HG03108 (cell line): ENCODE data around the gene CARM1.
A peak's percentile ranks its signal among the peaks of the same experiment; 100 is the strongest.
"Not testable (repeated sequence)": the region's sequence is repeated elsewhere in the genome, so short reads cannot be mapped to it uniquely, and the experiment has no call there.

Experiments used
- ATAC-seq: cut with Tn5 transposase; IDR thresholded peaks from one replicate; pipeline ENCODE4 v1.9.1; 2021; ENCODE audit warnings: moderate library complexity; ENCODE audit not compliant: unreplicated experiment

The CARM1 gene

DNA sequence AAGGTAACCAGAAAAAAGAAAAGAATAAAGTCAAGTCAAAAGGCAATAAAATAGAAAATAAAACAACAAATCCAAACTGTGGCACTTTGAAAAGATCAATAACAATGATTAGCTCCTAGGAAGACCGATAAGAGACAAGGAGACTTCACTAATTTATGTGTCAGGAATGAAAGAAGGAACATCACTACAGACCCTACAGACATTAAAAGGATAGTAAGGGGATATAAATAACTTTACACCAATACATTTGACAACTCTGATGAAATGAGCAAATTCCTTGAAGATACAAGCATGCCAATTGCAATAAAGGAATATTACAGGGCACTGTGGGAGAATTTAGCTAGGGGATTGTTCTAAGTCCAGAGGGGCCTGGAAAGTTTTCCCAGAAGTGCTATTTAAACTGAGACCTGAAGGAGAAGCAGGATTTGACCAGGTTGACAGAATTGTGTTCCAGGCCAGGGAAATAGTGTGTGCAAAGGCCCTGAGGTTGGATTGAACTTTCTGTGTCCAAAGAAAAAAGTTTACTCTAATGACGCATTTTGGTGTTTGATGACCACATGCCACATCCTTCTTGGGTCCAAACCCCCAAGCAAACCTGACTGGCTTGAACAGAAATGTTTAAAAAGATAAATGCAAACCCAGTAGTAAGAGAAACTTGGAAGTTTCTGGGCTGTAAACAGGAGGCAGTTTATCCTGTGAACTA lies 24.7 kb upstream of the CARM1 start:
- no peak for ATAC-seq

DNA sequence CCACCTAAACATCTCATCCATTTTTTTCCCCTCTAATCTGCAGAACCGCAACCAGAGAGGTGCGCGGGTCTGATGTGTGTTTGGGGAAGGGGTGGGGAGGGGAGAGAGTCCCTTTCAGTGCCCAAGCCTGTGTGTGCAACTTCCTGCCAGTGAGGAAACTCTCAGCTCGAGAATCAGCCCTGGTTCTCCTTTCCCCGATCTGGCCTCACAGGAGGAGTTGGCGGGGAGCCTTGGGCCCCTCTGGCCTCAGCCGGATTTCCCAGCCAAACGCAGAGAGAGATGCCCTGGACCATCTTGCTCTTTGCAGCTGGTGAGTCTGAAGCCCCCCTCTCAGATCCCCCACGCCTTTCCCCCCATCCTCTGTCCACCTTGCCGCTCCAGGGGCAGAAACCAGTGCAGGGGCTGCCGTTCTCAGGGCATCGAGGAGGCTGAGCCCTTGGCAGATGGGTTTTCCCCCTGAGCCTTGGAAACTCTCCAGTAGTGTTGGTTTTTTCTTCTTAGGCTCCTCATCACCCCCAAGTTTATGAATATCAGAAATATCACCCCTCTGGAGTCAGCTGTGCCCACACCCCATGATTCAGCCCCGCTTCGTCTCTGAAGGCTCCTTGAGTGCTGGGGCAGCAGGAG lies 23.0 kb upstream of the CARM1 start, which contains the start of gene C19orf38:
Gene C19orf38, plus strand, starts transcription at position 186 of the 627 bp plus-strand sequence. Its CDS starts 94 bp downstream, at position 280.
- no peak for ATAC-seq

- ATAC-seq = no peak
These were observed 20.7 kb upstream of the CARM1 start for GRCh38 chr19:10850631-10851030.

- ATAC-seq = no peak
These were observed 19.1 kb upstream of the CARM1 start for GRCh38 chr19:10852098-10852800.

GRCh38 chr19:10852941-10853340 lies 18.4 kb upstream of the CARM1 start:
- no peak for ATAC-seq

GRCh38 chr19:10854350-10855089 lies 16.8 kb upstream of the CARM1 start:
- ATAC-seq = no peak

DNA sequence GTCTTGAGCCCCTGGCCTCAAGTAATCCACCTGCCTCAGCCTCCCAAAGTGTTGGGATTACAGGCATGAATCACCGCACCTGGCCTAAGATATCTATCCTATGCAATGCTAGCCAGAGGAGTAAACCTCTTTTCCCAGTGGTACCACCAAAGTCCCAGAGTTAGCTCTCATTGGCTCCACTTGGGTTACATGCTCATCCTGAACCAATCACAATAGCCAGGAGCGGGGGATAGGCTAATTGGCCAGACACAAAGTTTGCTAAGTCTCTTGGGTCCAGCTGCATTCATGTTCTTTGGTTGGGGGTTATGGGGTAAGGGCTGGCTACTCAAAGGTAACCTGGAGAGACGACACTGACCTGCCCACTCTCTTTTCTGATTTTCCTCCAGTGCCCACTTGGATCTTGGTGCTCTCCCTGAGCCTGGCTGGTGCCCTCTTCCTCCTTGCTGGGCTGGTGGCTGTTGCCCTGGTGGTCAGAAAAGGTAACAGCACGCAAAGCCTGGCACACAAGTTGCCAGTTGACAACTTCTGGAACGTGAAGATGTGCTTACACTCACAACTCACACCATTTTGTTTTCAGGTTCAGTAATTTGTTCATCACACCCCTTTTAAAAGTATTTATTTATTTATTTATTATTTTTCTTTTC lies 15.4 kb upstream of the CARM1 start:
- no peak for ATAC-seq

DNA sequence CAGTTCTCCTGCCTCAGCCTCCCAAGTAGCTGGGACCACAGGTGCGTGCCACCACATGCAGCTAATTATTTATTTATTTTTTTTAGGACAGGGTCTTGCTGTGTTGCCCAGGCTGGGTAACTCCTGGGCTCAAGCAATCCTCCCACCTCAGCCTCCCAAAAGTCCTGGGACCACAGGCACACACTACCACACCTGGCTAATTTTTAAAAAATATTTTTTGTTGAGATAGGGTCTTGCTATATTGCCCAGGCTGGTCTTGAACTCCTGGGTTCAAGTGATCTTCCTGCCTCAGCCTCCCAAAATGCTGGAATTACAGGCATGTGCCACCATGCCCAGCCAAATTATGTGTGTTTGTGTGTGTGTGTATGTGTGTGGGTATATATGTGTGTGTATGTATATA lies 14.5 kb upstream of the CARM1 start:
- not testable (repeated sequence) for ATAC-seq

GRCh38 chr19:10858204-10858828 lies 13.0 kb upstream of the CARM1 start:
- ATAC-seq = no peak

DNA sequence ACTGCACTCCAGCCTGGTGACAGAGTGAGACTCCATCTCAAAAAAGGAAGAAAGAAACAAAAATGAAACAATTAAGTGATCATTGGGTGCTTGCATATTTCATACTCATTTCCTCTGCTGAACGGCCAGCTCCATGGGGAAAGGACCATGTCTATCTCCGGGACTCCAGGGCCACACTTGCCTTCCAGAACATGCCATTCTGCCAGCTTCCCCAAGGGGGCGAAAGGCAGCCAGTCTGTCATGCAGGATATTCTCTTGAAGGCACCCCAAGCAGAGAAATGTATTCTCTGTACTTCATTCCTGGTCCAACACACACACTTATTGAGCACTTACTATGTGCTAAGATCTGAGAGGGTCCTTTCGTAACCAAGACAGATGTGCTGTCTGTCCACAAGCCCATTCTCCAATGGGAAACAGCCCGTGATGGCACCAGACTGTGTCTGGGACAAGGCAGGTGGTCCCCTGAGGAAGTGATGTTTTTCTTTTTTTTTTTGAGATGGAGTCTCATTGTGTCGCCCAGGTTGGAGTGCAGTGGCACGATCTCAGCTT lies 10.2 kb upstream of the CARM1 start:
- no peak for ATAC-seq

DNA sequence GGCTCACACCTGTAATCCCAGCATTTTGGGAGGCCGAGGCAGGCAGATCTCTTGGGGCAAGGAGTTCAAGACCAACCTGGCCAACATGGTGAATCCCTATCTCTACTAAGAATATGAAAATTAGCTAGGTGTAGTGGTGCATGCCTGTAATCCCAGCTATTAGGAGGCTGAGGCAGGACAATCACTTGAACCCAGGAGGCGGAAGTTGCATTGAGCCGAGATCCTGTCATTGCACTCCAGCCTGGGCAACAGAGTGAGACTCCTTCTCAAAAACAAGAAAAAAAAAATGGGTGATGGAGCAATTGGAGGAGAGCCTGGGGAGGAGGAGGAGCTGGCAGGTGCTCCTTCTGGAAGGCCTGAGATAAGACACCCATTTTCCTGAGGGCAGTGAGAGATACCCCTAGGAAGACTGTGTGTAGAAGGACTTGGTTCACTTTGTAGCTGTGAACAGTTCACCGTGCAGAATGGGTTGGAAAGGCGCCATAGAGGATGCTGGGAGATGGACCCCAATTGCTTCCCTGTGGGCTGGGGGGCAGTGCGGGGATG lies 8.7 kb upstream of the CARM1 start:
- ATAC-seq = no peak

- no peak for ATAC-seq
These were observed 8.1 kb upstream of the CARM1 start for GRCh38 chr19:10863107-10863717.

DNA sequence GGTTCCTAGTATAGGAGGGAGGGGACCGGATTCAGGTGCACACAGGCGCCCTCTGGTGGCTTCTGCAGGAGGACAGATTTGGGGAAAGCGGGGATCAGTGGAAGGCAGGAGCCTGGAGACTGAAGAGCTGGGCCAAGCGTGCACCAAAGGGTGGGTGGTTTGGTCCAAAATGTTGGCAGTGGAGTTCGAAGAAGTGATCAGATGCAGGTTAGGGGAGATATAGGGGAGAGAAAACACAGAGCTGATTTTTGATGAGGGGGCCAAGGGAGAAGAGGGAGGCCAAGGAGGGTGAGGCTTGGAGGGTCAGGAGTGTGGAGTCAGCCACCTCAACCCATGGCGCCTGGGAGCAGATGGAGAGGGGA lies 6.8 kb upstream of the CARM1 start:
- ATAC-seq = no peak

DNA sequence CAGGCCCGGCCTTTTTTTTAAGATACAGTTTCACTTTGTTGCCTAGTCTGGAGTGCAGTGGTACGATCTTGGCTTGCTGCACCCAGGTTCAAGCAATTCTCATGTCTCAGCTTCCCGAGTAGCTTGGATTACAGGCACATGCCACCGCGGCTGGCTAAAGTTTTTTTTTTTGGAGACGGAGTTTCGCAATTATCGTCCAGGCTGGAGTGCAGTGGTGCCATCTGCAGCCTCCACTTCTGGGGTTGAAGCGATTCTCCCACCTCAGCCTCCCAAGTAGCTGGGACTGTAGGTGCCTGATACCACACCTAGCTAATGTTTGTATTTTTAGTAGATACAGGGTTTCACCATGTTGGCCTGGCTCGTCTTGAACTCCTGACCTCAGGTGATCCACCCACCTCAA lies 4.9 kb upstream of the CARM1 start:
- ATAC-seq = no peak

- no peak for ATAC-seq
These were observed 2.3 kb upstream of the CARM1 start for GRCh38 chr19:10868872-10869547.

GRCh38 chr19:10869872-10870311 lies 1.5 kb upstream of the CARM1 start:
- ATAC-seq = not testable (repeated sequence)

GRCh38 chr19:10870501-10870954 lies 825 bp upstream of the CARM1 start:
- no peak for ATAC-seq

DNA sequence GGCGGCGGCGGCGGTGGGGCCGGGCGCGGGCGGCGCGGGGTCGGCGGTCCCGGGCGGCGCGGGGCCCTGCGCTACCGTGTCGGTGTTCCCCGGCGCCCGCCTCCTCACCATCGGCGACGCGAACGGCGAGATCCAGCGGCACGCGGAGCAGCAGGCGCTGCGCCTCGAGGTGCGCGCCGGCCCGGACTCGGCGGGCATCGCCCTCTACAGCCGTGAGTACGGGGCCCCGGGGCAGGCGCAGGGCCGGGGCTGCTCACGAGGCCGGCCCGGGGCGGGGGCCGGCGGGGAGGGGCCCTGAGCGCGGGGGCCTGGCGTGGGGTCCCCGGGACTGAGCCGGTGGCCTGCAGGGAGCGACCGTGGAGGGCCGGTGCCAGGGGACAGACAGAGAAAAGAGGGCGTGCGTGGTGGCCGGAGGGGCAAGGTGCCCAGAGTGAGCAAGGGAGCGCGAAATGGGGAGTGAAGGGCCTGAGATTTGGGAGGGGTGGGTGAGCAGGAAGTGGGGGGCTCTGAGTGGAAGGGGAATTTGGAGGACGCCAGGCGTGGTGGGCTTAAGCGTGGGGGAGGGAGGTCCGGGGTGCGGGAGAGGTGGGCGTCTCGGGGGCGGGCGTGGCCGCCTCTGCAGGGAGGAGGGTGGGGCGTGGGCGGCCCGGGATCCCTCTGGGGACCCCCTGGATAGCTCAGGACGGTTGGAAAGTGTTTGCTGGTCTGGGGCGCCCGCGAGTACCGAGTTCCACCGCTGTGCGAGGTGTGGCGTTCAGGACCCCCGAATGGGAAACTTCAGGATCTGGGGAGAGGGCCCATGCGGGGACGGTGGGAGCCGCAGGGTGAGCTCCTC lies 575 bp downstream of the CARM1 start:
- ATAC-seq = peak; percentile 0
